GM11168 (cell line): Measurements from ENCODE around the gene PTGES2.
"Not testable (repeated sequence)": the region's sequence is repeated elsewhere in the genome, so short reads cannot be mapped to it uniquely, and the experiment has no call there.

ENCODE experiments used
- in situ Hi-C: fragments of 300-500 bp; cut with MboI; formaldehyde crosslinking; loops from one replicate; pipeline ENCODE4 v1.12.0; 2022; ENCODE audit warnings: low sequenced_read_pairs; ENCODE audit not compliant: unreplicated experiment

PTGES2 gene

GRCh38 chr9:128120741-128121465 lies 6.6 kb downstream of the PTGES2 start:
- in situ Hi-C loops, result no loop called here

GRCh38 chr9:128120061-128120740 lies 7.3 kb downstream of the PTGES2 start:
- in situ Hi-C loops, result no loop called here

- in situ Hi-C loops, result no loop called here
These were observed 8.4 kb downstream of the PTGES2 start for GRCh38 chr9:128118971-128119665.

GRCh38 chr9:128118472-128118857 lies 9.1 kb downstream of the PTGES2 start:
- in situ Hi-C loops, result no loop called here

- in situ Hi-C loops, result no loop called here
These were observed 9.7 kb downstream of the PTGES2 start for GRCh38 chr9:128117613-128118471.

- in situ Hi-C loops, result no loop called here
These were observed 11.1 kb downstream of the PTGES2 start for GRCh38 chr9:128116104-128117083.

GRCh38 chr9:128115187-128116103 lies 12.1 kb downstream of the PTGES2 start:
- in situ Hi-C loops, result no loop called here

GRCh38 chr9:128114326-128115186 lies 13.0 kb downstream of the PTGES2 start:
- in situ Hi-C loops, result no loop called here

GRCh38 chr9:128113526-128114325 lies 13.8 kb downstream of the PTGES2 start:
- in situ Hi-C loops, result no loop called here

- in situ Hi-C loops, result not testable (repeated sequence)
These were observed 15.8 kb downstream of the PTGES2 start for GRCh38 chr9:128111726-128112125.

GRCh38 chr9:128109050-128109709 lies 18.3 kb downstream of the PTGES2 start:
- in situ Hi-C loops, result no loop called here

- in situ Hi-C loops, result no loop called here
These were observed 19.1 kb downstream of the PTGES2 start for GRCh38 chr9:128108269-128109049.

GRCh38 chr9:128107468-128108268 lies 19.9 kb downstream of the PTGES2 start:
- in situ Hi-C loops, result no loop called here

GRCh38 chr9:128106940-128107467 lies 20.5 kb downstream of the PTGES2 start:
- in situ Hi-C loops, result no loop called here
